OCI-LY7 (cell line): ENCODE results near the gene ANO10. TPM values are rescaled to one million over a fixed set of nuclear protein-coding genes. Genes with fewer than 3 reads are reported as not detected.

ENCODE experiments used
- BruUV-seq: library from RNA; stranded (reverse); fragments of 400-500 nt; replicated peaks from 2 replicates; lab custom pipeline; 2021; lab: Mats Ljungman, UMichigan
- CTCF ChIA-PET: fragments of 300-600 bp; sonication (Branson Sonifier 250); formaldehyde crosslinking; loops from one replicate; lab custom pipeline; 2022; ENCODE audit warnings: antibody characterized with exemption; ENCODE audit not compliant: unreplicated experiment; lab: Charles Lee
- POLR2A ChIA-PET: fragments of 300-600 bp; sonication (Branson Sonifier 250); formaldehyde crosslinking; loops from one replicate; lab custom pipeline; 2022; ENCODE audit warnings: antibody characterized with exemption; lab: Charles Lee
- DNase-seq: peaks from one replicate; pipeline ENCODE4 v3.0.0-alpha.2; 2015; ENCODE audit warnings: low spot score
- H2AFZ ChIP-seq: fragments of 200-600 bp; sonication (generic), shearing (Covaris generic); 2 replicates; pipeline ENCODE4 v1.6.1; 2014; ENCODE audit warnings: mild to moderate bottlenecking, antibody characterized with exemption, low read length, moderate library complexity
- H3K27ac ChIP-seq: fragments of 200-600 bp; sonication (generic); 2 replicates; pipeline ENCODE4 v1.5.1; 2014; ENCODE audit warnings: mixed run types, low read depth, mild to moderate bottlenecking, moderate library complexity, low read length, inconsistent platforms; ENCODE audit not compliant: poor library complexity, severe bottlenecking
- H3K36me3 ChIP-seq: fragments of 200-600 bp; sonication (generic); 2 replicates; pipeline ENCODE4 v1.6.1; 2014; ENCODE audit warnings: mild to moderate bottlenecking, antibody characterized with exemption, low read length, moderate library complexity, mixed read lengths; ENCODE audit not compliant: insufficient read depth
- H3K4me1 ChIP-seq: fragments of 200-600 bp; sonication (generic); 2 replicates; pipeline ENCODE4 v1.5.1; 2014; ENCODE audit warnings: mild to moderate bottlenecking, low read length; ENCODE audit not compliant: insufficient read depth, poor library complexity, severe bottlenecking
- H3K4me2 ChIP-seq: fragments of 200-600 bp; sonication (generic); 2 replicates; pipeline ENCODE4 v1.6.1; 2014; ENCODE audit warnings: mild to moderate bottlenecking, low read length
- H3K4me3 ChIP-seq: fragments of 200-600 bp; sonication (generic); 2 replicates; pipeline ENCODE4 v1.5.1; 2014; ENCODE audit warnings: mild to moderate bottlenecking, low read depth, low read length; ENCODE audit not compliant: poor library complexity, severe bottlenecking
- H3K79me2 ChIP-seq: fragments of 200-600 bp; sonication (generic); 2 replicates; pipeline ENCODE4 v1.6.1; 2016; ENCODE audit warnings: low read depth, mild to moderate bottlenecking, low read length, moderate library complexity, mixed read lengths; ENCODE audit not compliant: insufficient read depth
- H3K9me2 ChIP-seq: fragments of 200-600 bp; sonication (generic); 2 replicates; pipeline ENCODE4 v1.6.1; 2016; ENCODE audit warnings: mild to moderate bottlenecking, low read length, mixed read lengths; ENCODE audit not compliant: insufficient read depth
- H3K9me3 ChIP-seq: fragments of 200-600 bp; sonication (generic); 2 replicates; pipeline ENCODE4 v1.6.1; 2014; ENCODE audit warnings: mild to moderate bottlenecking, mixed run types, low read length, mixed read lengths
- H4K20me1 ChIP-seq: fragments of 200-600 bp; sonication (generic); 2 replicates; pipeline ENCODE4 v1.6.1; 2014; ENCODE audit warnings: mild to moderate bottlenecking, antibody characterized with exemption, low read length, moderate library complexity, mixed read lengths; ENCODE audit not compliant: insufficient read depth
- EZH2phosphoT487 ChIP-seq: fragments of 200-600 bp; sonication (generic); IDR thresholded peaks from 2 replicates; pipeline ENCODE4 v1.6.1; 2018; ENCODE audit warnings: low read depth, borderline replicate concordance, mild to moderate bottlenecking, mixed run types, antibody characterized with exemption, low read length, moderate library complexity, mixed read lengths
- intact Hi-C: fragments of 100-400 bp; cut with micrococcal nuclease; formaldehyde crosslinking; loops from one replicate; pipeline ENCODE4 v1.10.0; 2022; ENCODE audit not compliant: unreplicated experiment
- total RNA-seq, 2 experiments: library from RNA; depleted of rRNA in 1 of 2; stranded (reverse); fragments of >200 nt in 1 of 2; shearing (Covaris generic) in 1 of 2; gene quantifications; 2 replicates each; pipeline ENCODE4 v1.2.3, GENCODE V29; 2014 to 2022
- TF ChIP-seq, protein P1 (sequence below): fragments of 200-600 bp; sonication (generic); conservative IDR thresholded peaks from 2 replicates; pipeline ENCODE4 v1.5.1; 2014; ENCODE audit warnings: mild to moderate bottlenecking, antibody characterized with exemption, low read length, moderate library complexity, mixed read lengths

ANO10 gene
- total RNA-seq, 2 experiments from 2014 or later, result 2.2 to 5.8 TPM

GRCh38 chr3:43490640-43491185 is 131.1 kb downstream of the ANO10 start:
- no peaks in the 10 kb centered on the region for H3K9me2 ChIP-seq
- H3K36me3 ChIP-seq, result no peaks in the 10 kb centered on the region
- DNase-seq, result no peak
- H3K4me1 ChIP-seq, result no peaks in the 10 kb centered on the region
- H2AFZ ChIP-seq, result no peak overlapping the region
- no peaks in the 10 kb centered on the region for H3K9me3 ChIP-seq
- no peak overlapping the region for H3K4me2 ChIP-seq
- TF ChIP-seq EZH2phosphoT487, result no peak
- TF ChIP-seq, protein P1, sequence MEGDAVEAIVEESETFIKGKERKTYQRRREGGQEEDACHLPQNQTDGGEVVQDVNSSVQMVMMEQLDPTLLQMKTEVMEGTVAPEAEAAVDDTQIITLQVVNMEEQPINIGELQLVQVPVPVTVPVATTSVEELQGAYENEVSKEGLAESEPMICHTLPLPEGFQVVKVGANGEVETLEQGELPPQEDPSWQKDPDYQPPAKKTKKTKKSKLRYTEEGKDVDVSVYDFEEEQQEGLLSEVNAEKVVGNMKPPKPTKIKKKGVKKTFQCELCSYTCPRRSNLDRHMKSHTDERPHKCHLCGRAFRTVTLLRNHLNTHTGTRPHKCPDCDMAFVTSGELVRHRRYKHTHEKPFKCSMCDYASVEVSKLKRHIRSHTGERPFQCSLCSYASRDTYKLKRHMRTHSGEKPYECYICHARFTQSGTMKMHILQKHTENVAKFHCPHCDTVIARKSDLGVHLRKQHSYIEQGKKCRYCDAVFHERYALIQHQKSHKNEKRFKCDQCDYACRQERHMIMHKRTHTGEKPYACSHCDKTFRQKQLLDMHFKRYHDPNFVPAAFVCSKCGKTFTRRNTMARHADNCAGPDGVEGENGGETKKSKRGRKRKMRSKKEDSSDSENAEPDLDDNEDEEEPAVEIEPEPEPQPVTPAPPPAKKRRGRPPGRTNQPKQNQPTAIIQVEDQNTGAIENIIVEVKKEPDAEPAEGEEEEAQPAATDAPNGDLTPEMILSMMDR, result no peak
- H3K4me3 ChIP-seq, result no peak overlapping the region
- intact Hi-C loops, result no loop called here
- BruUV-seq, result no TSS peak
- no peaks in the 10 kb centered on the region for H4K20me1 ChIP-seq
- H3K79me2 ChIP-seq, result no peaks in the 10 kb centered on the region
- CTCF ChIA-PET, result no interaction called here
- H3K27ac ChIP-seq, result no peak overlapping the region
- POLR2A ChIA-PET, result no interaction called here

DNA sequence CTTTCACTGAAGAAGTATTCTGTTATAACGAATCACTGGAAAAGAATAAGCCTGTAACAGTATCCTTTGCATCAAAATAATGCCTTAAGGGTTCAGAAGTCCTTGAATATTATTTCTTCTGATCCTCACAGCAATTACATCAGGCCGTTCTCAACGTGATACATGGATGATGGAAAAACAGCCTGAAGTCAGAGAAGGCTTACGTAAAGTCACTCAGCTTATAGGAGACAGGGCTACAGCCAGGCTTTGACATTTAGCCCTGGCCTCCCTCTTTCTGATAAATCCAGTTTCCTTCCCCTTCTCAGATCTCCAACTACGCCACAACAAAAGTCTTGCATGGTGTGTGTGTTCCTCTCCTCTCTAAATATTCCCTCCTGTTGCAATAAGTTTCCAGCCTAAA is 131.9 kb downstream of the ANO10 start:
- DNase-seq, result no peak
- Histone ChIP-seq H3K9me3 (no peaks in the 10 kb centered on the region), H3K4me2 (no peak overlapping the region), H3K9me2 (no peaks in the 10 kb centered on the region), H3K4me3 (no peak overlapping the region), H3K27ac (no peak overlapping the region), H2AFZ (no peak overlapping the region), H4K20me1 (no peaks in the 10 kb centered on the region), H3K36me3 (no peaks in the 10 kb centered on the region), H3K79me2 (no peaks in the 10 kb centered on the region), H3K4me1 (no peaks in the 10 kb centered on the region)
- intact Hi-C loops, result no loop called here
- TF ChIP-seq EZH2phosphoT487, result no peak
- TF ChIP-seq, protein P1, result no peak
- no TSS peak for BruUV-seq
- POLR2A ChIA-PET, result no interaction called here
- CTCF ChIA-PET, result no interaction called here

DNA sequence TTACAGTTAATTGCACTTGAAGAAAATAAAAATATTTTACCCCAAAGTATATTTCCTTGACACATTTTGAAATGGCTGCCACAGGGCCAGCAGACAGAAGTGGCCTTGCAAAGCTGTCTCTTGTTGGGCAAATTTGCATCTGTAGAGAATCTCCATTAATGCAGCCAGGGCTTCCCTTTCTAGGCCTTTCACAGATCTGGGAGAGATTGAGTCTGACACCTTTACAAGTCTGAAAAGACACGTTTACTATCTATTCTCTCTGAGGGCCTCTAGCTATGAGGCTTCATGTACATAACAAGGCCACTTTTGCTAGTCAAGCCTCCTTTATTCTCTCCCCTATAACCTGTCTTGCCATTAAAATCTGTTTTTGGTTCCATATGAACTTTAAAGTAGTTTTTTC is 135.9 kb downstream of the ANO10 start:
- CTCF ChIA-PET, result no interaction called here
- intact Hi-C loops, result no loop called here
- no peaks in the 10 kb centered on the region for H3K79me2 ChIP-seq
- no peaks in the 10 kb centered on the region for H3K9me2 ChIP-seq
- H3K9me3 ChIP-seq, result no peaks in the 10 kb centered on the region
- no peak overlapping the region for H2AFZ ChIP-seq
- H3K4me2 ChIP-seq, result no peak overlapping the region
- DNase-seq, result no peak
- no peaks in the 10 kb centered on the region for H3K4me1 ChIP-seq
- BruUV-seq, result no TSS peak
- H3K36me3 ChIP-seq, result no peaks in the 10 kb centered on the region
- POLR2A ChIA-PET, result interaction anchor here (0.6 kb wide), 1 partner anchor 684 kb away, joined by 3 read pairs; no protein-coding TSS in a partner anchor
- TF ChIP-seq EZH2phosphoT487, result no peak
- TF ChIP-seq, protein P1, result no peak
- no peak overlapping the region for H3K4me3 ChIP-seq
- H4K20me1 ChIP-seq, result no peaks in the 10 kb centered on the region
- H3K27ac ChIP-seq, result no peak overlapping the region
